Neural cell (in vitro differentiated cells): ENCODE data around the gene DHX15. TPM values are rescaled to one million over a fixed set of nuclear protein-coding genes. Genes with fewer than 3 reads are reported as not detected.

Experiments
- H2AFZ ChIP-seq: fragments of 200-600, 300-800 bp; sonication (generic), shearing (Covaris generic); 2 replicates; pipeline ENCODE4 v1.6.0; 2014; ENCODE audit warnings: low read depth, mild to moderate bottlenecking, antibody characterized with exemption, low read length, moderate library complexity
- H3F3A ChIP-seq: fragments of 200-600 bp; shearing (Covaris generic); 2 replicates; pipeline ENCODE4 v1.6.1; 2016; ENCODE audit warnings: mild to moderate bottlenecking, moderate library complexity, mixed read lengths, antibody characterized with exemption, low read length; ENCODE audit not compliant: insufficient read depth, poor library complexity, severe bottlenecking
- H3K27ac ChIP-seq: fragments of 200-600, 300-800 bp; sonication (generic), shearing (Covaris generic); 2 replicates; pipeline ENCODE4 v1.5.1; 2014; ENCODE audit warnings: mild to moderate bottlenecking, low read length, moderate library complexity
- H3K27me3 ChIP-seq: fragments of 300-800, 200-600 bp; sonication (generic), shearing (Covaris generic); 2 replicates; pipeline ENCODE4 v1.6.0; 2014; ENCODE audit warnings: mild to moderate bottlenecking, low read depth, low read length, moderate library complexity; ENCODE audit not compliant: insufficient read depth
- H3K36me3 ChIP-seq: fragments of 300-800, 200-600 bp; sonication (generic), shearing (Covaris generic); 2 replicates; pipeline ENCODE4 v1.5.1; 2014; ENCODE audit warnings: mild to moderate bottlenecking, antibody characterized with exemption, low read length, moderate library complexity; ENCODE audit not compliant: insufficient read depth
- H3K4me2 ChIP-seq: fragments of 300-800, 200-600 bp; sonication (generic), shearing (Covaris generic); 2 replicates; pipeline ENCODE4 v1.6.0; 2014; ENCODE audit warnings: mild to moderate bottlenecking, low read length
- H3K4me3 ChIP-seq: fragments of 300-800, 200-600 bp; sonication (generic), shearing (Covaris generic); 2 replicates; pipeline ENCODE4 v1.5.1; 2014; ENCODE audit warnings: mild to moderate bottlenecking, low read length, moderate library complexity
- H3K79me2 ChIP-seq: fragments of 200-600 bp; shearing (Covaris generic); replicated peaks from 2 replicates; pipeline ENCODE4 v1.6.0; 2014; ENCODE audit warnings: mild to moderate bottlenecking, low read length, moderate library complexity; ENCODE audit not compliant: insufficient read depth
- H3K9ac ChIP-seq: fragments of 300-800, 200-600 bp; sonication (generic), shearing (Covaris generic); 2 replicates; pipeline ENCODE4 v1.6.1; 2016; ENCODE audit warnings: mild to moderate bottlenecking, low read length, mixed read lengths
- H3K9me2 ChIP-seq: fragments of 200-600 bp; shearing (Covaris generic); 2 replicates; pipeline ENCODE4 v1.6.1; 2016; ENCODE audit warnings: mild to moderate bottlenecking, low read length, mixed read lengths; ENCODE audit not compliant: insufficient read depth
- H3K9me3 ChIP-seq: fragments of 200-600, 300-800 bp; sonication (generic), shearing (Covaris generic); 2 replicates; pipeline ENCODE4 v1.6.1; 2016; ENCODE audit warnings: mild to moderate bottlenecking, mixed run types, low read length, moderate library complexity, mixed read lengths
- H4K20me1 ChIP-seq: fragments of 200-600 bp; shearing (Covaris generic); 2 replicates; pipeline ENCODE4 v1.6.1; 2016; ENCODE audit warnings: mild to moderate bottlenecking, mixed run types; ENCODE audit not compliant: insufficient read depth
- EP300 ChIP-seq: fragments of 450-650 bp; conservative IDR thresholded peaks from 2 replicates; pipeline ENCODE4 v1.6.1; 2014; ENCODE audit warnings: antibody characterized with exemption, mild to moderate bottlenecking, moderate library complexity; ENCODE audit not compliant: poor library complexity, severe bottlenecking
- EZH2 ChIP-seq: fragments of 200-600, 300-800 bp; shearing (Covaris generic), sonication (generic); IDR thresholded peaks from 2 replicates; pipeline ENCODE4 v1.6.1; 2014; ENCODE audit warnings: antibody characterized with exemption, low read length, borderline replicate concordance, mild to moderate bottlenecking; ENCODE audit not compliant: insufficient read depth, poor library complexity, severe bottlenecking
- MXI1 ChIP-seq: fragments of 450-650 bp; conservative IDR thresholded peaks from 2 replicates; pipeline ENCODE4 v1.6.1; 2014; ENCODE audit warnings: antibody characterized with exemption, mild to moderate bottlenecking; ENCODE audit not compliant: poor library complexity, severe bottlenecking
- POLR2AphosphoS5 ChIP-seq: IDR thresholded peaks from 2 replicates; pipeline ENCODE4 v1.6.1; 2012
- RAD21 ChIP-seq: fragments of 450-650 bp; conservative IDR thresholded peaks from 2 replicates; pipeline ENCODE4 v1.6.1; 2014; ENCODE audit warnings: antibody characterized with exemption, mild to moderate bottlenecking, moderate library complexity
- SMC3 ChIP-seq: fragments of 450-650 bp; conservative IDR thresholded peaks from 2 replicates; pipeline ENCODE4 v1.6.1; 2014; ENCODE audit warnings: antibody characterized with exemption, mild to moderate bottlenecking, moderate library complexity; ENCODE audit not compliant: poor library complexity
- TAF1 ChIP-seq: IDR thresholded peaks from 2 replicates; pipeline ENCODE4 v1.6.1; 2012; ENCODE audit warnings: low read depth
- polyA plus RNA-seq: library from polyadenylated mRNA; depleted of rRNA; stranded (reverse); fragments of >200 nt; gene quantifications from 2 replicates; pipeline ENCODE4 v1.2.3, GENCODE V29; 2014
- TF ChIP-seq, protein P1 (sequence below): IDR thresholded peaks from 2 replicates; pipeline ENCODE4 v1.6.1; 2012; ENCODE audit warnings: borderline replicate concordance
- TF ChIP-seq, protein P2 (sequence below): fragments of 450-650 bp; IDR thresholded peaks from 2 replicates; pipeline ENCODE4 v1.5.1; 2014; ENCODE audit warnings: antibody characterized with exemption, mild to moderate bottlenecking, moderate library complexity; ENCODE audit not compliant: poor library complexity, severe bottlenecking

Gene DHX15
- polyA plus RNA-seq, 1 donor from 2014 or later, result 368 TPM

DNA sequence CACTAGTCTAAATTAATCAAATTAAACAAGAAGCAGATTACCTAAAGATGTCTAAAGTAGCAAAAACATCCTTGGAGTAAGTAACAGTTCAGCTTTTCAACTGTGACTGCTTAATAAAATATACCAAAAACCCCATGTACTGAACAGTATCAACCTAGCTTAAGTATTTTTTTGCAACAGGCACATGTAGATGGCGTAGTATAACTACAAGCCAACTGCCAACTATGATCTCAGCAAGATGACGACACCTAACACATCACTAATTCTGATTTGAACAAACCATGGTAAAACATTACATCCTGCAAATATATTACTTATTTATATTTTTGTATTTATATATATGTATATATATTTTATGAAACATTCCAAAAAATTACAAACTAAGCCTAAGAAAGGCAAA lies 24.5 kb downstream of the DHX15 start:
- no peaks in the 10 kb centered on the region for H3K9me2 ChIP-seq
- no peaks in the 10 kb centered on the region for H3K9me3 ChIP-seq
- no peak overlapping the region for H3K4me2 ChIP-seq
- no peaks in the 10 kb centered on the region for H3F3A ChIP-seq
- no peak overlapping the region for H3K27ac ChIP-seq
- H3K9ac ChIP-seq, result no peak overlapping the region
- no peak for TF ChIP-seq POLR2AphosphoS5
- no peak for TF ChIP-seq MXI1
- TF ChIP-seq, protein P1, sequence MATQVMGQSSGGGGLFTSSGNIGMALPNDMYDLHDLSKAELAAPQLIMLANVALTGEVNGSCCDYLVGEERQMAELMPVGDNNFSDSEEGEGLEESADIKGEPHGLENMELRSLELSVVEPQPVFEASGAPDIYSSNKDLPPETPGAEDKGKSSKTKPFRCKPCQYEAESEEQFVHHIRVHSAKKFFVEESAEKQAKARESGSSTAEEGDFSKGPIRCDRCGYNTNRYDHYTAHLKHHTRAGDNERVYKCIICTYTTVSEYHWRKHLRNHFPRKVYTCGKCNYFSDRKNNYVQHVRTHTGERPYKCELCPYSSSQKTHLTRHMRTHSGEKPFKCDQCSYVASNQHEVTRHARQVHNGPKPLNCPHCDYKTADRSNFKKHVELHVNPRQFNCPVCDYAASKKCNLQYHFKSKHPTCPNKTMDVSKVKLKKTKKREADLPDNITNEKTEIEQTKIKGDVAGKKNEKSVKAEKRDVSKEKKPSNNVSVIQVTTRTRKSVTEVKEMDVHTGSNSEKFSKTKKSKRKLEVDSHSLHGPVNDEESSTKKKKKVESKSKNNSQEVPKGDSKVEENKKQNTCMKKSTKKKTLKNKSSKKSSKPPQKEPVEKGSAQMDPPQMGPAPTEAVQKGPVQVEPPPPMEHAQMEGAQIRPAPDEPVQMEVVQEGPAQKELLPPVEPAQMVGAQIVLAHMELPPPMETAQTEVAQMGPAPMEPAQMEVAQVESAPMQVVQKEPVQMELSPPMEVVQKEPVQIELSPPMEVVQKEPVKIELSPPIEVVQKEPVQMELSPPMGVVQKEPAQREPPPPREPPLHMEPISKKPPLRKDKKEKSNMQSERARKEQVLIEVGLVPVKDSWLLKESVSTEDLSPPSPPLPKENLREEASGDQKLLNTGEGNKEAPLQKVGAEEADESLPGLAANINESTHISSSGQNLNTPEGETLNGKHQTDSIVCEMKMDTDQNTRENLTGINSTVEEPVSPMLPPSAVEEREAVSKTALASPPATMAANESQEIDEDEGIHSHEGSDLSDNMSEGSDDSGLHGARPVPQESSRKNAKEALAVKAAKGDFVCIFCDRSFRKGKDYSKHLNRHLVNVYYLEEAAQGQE, result no peak
- TF ChIP-seq TAF1, result no peak
- no peak for TF ChIP-seq EP300
- TF ChIP-seq SMC3, result no peak
- TF ChIP-seq RAD21, result no peak
- H3K27me3 ChIP-seq, result no peaks in the 10 kb centered on the region
- H4K20me1 ChIP-seq, result no peaks in the 10 kb centered on the region
- no peak overlapping the region for H3K4me3 ChIP-seq
- H3K36me3 ChIP-seq, result peaks cover 8% of the 10 kb centered on the region
- no peak overlapping the region for H2AFZ ChIP-seq
- peaks cover 89% of the 10 kb centered on the region for H3K79me2 ChIP-seq

DNA sequence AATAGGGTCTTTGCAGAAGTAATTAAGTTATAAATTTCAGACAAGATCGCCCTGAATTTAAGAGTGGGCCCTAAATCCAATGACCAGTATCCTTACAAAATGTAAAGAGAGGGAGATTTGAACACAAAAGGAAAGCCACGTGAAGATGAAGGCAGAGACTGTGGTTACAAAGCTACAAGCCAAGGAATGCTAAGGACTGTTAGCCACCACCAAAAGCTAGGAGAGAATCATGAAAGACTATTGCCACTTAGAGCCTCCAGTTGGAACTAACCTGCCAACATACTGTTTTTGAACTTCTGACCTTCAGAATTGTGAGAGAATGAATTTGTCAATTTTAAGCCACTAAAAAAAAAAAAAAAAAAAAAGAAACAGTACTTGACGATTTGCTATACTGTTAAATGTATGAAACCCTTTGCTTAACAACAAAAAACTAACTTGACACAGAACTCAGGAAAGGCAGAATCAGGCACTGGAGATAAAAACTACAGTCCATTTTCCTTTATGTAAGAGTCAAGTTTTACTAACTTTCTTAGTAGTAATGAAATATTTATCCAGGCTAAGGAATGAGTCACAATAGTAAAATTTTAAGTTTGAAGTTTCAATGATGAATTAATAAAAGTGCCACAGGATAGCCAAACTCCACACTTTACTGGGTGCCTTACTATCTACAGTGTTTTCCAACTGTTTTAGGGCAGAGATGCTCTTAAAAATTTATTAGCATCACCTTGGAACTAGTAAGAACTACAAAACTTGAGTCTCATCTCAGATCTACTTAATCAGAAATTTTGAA lies 25.1 kb downstream of the DHX15 start:
- Histone ChIP-seq H3K4me2 (no peak overlapping the region), H3K9me3 (no peaks in the 10 kb centered on the region), H4K20me1 (no peaks in the 10 kb centered on the region), H3K4me3 (no peak overlapping the region), H3K9me2 (no peaks in the 10 kb centered on the region), H3K9ac (no peak overlapping the region), H2AFZ (no peak overlapping the region), H3F3A (no peaks in the 10 kb centered on the region), H3K79me2 (peaks cover 89% of the 10 kb centered on the region), H3K36me3 (peaks cover 12% of the 10 kb centered on the region), H3K27ac (no peak overlapping the region), H3K27me3 (no peaks in the 10 kb centered on the region)
- TF ChIP-seq EP300 (no peak), EZH2 (no peak), TAF1 (no peak), RAD21 (no peak), MXI1 (no peak), SMC3 (no peak), POLR2AphosphoS5 (no peak)
- TF ChIP-seq, protein P2, sequence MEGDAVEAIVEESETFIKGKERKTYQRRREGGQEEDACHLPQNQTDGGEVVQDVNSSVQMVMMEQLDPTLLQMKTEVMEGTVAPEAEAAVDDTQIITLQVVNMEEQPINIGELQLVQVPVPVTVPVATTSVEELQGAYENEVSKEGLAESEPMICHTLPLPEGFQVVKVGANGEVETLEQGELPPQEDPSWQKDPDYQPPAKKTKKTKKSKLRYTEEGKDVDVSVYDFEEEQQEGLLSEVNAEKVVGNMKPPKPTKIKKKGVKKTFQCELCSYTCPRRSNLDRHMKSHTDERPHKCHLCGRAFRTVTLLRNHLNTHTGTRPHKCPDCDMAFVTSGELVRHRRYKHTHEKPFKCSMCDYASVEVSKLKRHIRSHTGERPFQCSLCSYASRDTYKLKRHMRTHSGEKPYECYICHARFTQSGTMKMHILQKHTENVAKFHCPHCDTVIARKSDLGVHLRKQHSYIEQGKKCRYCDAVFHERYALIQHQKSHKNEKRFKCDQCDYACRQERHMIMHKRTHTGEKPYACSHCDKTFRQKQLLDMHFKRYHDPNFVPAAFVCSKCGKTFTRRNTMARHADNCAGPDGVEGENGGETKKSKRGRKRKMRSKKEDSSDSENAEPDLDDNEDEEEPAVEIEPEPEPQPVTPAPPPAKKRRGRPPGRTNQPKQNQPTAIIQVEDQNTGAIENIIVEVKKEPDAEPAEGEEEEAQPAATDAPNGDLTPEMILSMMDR, result no peak
- TF ChIP-seq, protein P1, result no peak
